GM23338 (cell line): ENCODE measurements around the gene PCP4L1. TPM values are rescaled to one million over a fixed set of nuclear protein-coding genes. Genes with fewer than 3 reads are reported as not detected.

Experiments used
- ATAC-seq: fragments of 200-7000 bp; cut with Tn5 transposase; 3 replicates; pipeline ENCODE4 v1.9.1; 2020
- DNase-seq: peaks from one replicate; pipeline ENCODE4 v3.0.0-alpha.2; 2015; ENCODE audit warnings: low spot score
- H2AFZ ChIP-seq: fragments of 200-600 bp; sonication (generic); 2 replicates; pipeline ENCODE4 v1.8.0; 2016; ENCODE audit warnings: antibody characterized with exemption, mild to moderate bottlenecking, moderate library complexity
- H3F3A ChIP-seq: fragments of 200-600 bp; sonication (generic); replicated peaks from 2 replicates; pipeline ENCODE4 v1.8.0; 2017; ENCODE audit warnings: antibody characterized with exemption, mixed run types, low read depth
- H3K27ac ChIP-seq: fragments of 200-600 bp; sonication (generic); 2 replicates; pipeline ENCODE4 v1.6.1; 2016; ENCODE audit warnings: low read depth
- H3K27me3 ChIP-seq: fragments of 200-600 bp; sonication (generic); 2 replicates; pipeline ENCODE4 v1.8.0; 2016; ENCODE audit warnings: mild to moderate bottlenecking, mixed run types, moderate library complexity; ENCODE audit not compliant: insufficient read depth
- H3K36me3 ChIP-seq: fragments of 200-600 bp; sonication (generic); 2 replicates; pipeline ENCODE4 v1.8.0; 2016; ENCODE audit warnings: mild to moderate bottlenecking; ENCODE audit not compliant: insufficient read depth
- H3K4me1 ChIP-seq: fragments of 200-600 bp; sonication (generic); 2 replicates; pipeline ENCODE4 v1.8.0; 2016; ENCODE audit warnings: mild to moderate bottlenecking, moderate library complexity; ENCODE audit not compliant: insufficient read depth
- H3K4me2 ChIP-seq: fragments of 200-600 bp; sonication (generic); 2 replicates; pipeline ENCODE4 v1.7.1; 2017; ENCODE audit warnings: mixed run types
- H3K4me3 ChIP-seq: fragments of 200-600 bp; sonication (generic); 2 replicates; pipeline ENCODE4 v1.6.1; 2016; ENCODE audit warnings: mixed run types
- H3K79me2 ChIP-seq: fragments of 200-600 bp; sonication (generic); replicated peaks from 2 replicates; pipeline ENCODE4 v1.8.0; 2017; ENCODE audit warnings: mild to moderate bottlenecking; ENCODE audit not compliant: insufficient read depth
- H3K9me2 ChIP-seq: fragments of 200-600 bp; sonication (generic); 2 replicates; pipeline ENCODE4 v1.8.0; 2017; ENCODE audit not compliant: insufficient read depth
- H4K20me1 ChIP-seq: fragments of 200-600 bp; sonication (generic); replicated peaks from 2 replicates; pipeline ENCODE4 v1.8.0; 2017; ENCODE audit warnings: mild to moderate bottlenecking; ENCODE audit not compliant: insufficient read depth
- H3K27ac Mint-ChIP-seq: 2 replicates; pipeline ENCODE4 v1.8.0; 2020; ENCODE audit warnings: inconsistent platforms, mild to moderate bottlenecking, moderate library complexity, mixed read lengths
- H3K27me3 Mint-ChIP-seq: 3 replicates; pipeline ENCODE4 v1.8.0; 2022; ENCODE audit warnings: low read depth, mild to moderate bottlenecking, moderate library complexity, mixed read lengths, inconsistent platforms; ENCODE audit not compliant: insufficient read depth, poor library complexity
- H3K36me3 Mint-ChIP-seq: 3 replicates; pipeline ENCODE4 v1.8.0; 2021; ENCODE audit warnings: low read depth, mild to moderate bottlenecking, inconsistent platforms, moderate library complexity, mixed read lengths
- H3K4me1 Mint-ChIP-seq: 3 replicates; pipeline ENCODE4 v1.8.0; 2020; ENCODE audit warnings: mild to moderate bottlenecking, inconsistent platforms, mixed read lengths
- H3K4me3 Mint-ChIP-seq: 3 replicates; pipeline ENCODE4 v1.8.0; 2021; ENCODE audit warnings: moderate library complexity, mild to moderate bottlenecking, inconsistent platforms, mixed read lengths
- H3K9me3 Mint-ChIP-seq: 3 replicates; pipeline ENCODE4 v1.8.0; 2020; ENCODE audit warnings: moderate library complexity, mild to moderate bottlenecking, inconsistent platforms, mixed read lengths
- CREB1 ChIP-seq: fragments of 250-450 bp; sonication (Bioruptor Pico); IDR thresholded peaks from 2 replicates; pipeline ENCODE4 v1.5.0; 2020; ENCODE audit warnings: low read depth, mild to moderate bottlenecking, moderate library complexity
- EZH2phosphoT487 ChIP-seq: fragments of 200-600 bp; sonication (generic); IDR thresholded peaks from one replicate; pipeline ENCODE4 v1.8.1; 2018; ENCODE audit warnings: antibody characterized with exemption; ENCODE audit not compliant: unreplicated experiment
- JUNB ChIP-seq: IDR thresholded peaks from one replicate; pipeline ENCODE4 v1.6.1; 2016; ENCODE audit warnings: antibody characterized with exemption; ENCODE audit not compliant: unreplicated experiment
- NANOG ChIP-seq: IDR thresholded peaks from 2 replicates; pipeline ENCODE4 v1.6.1; 2016; ENCODE audit warnings: antibody characterized with exemption, borderline replicate concordance
- POLR2AphosphoS5 ChIP-seq: IDR thresholded peaks from 2 replicates; pipeline ENCODE4 v1.6.1; 2016; ENCODE audit warnings: antibody characterized with exemption, low read depth
- REST ChIP-seq: IDR thresholded peaks from one replicate; pipeline ENCODE4 v1.6.1; 2018; ENCODE audit warnings: antibody characterized with exemption; ENCODE audit not compliant: unreplicated experiment
- STAT1 ChIP-seq: IDR thresholded peaks from one replicate; pipeline ENCODE4 v1.6.1; 2016; ENCODE audit warnings: antibody characterized with exemption; ENCODE audit not compliant: unreplicated experiment
- ZNF114 ChIP-seq: fragments of 250-450 bp; sonication (Bioruptor Pico); IDR thresholded peaks from 2 replicates; pipeline ENCODE4 v1.5.0; 2020; ENCODE audit warnings: mild to moderate bottlenecking, moderate library complexity
- ZNF331 ChIP-seq: fragments of 250-450 bp; sonication (Bioruptor Pico); IDR thresholded peaks from 2 replicates; pipeline ENCODE4 v1.5.0; 2020; ENCODE audit warnings: low read depth, mild to moderate bottlenecking, moderate library complexity
- ZNF462 ChIP-seq: fragments of 250-450 bp; sonication (Bioruptor Pico); IDR thresholded peaks from 2 replicates; pipeline ENCODE4 v1.5.0; 2020; ENCODE audit warnings: mild to moderate bottlenecking, moderate library complexity
- polyA plus RNA-seq: library from polyadenylated mRNA; unstranded; fragments of >200 nt; fragmentation: Nextera tagmentation; extraction: Ambion mirVana; gene quantifications from 2 replicates; pipeline ENCODE4 v1.2.1, GENCODE V29; 2016
- total RNA-seq: library from RNA; depleted of rRNA; stranded (reverse); fragments of >200 nt; shearing (Covaris generic); gene quantifications from 2 replicates; pipeline ENCODE4 v1.2.3, GENCODE V29; 2014

PCP4L1 gene
- total and polyA plus RNA-seq, 2 experiments from 2014 or later, result 1.4 to 1.7 TPM

GRCh38 chr1:161222175-161223019 is 36.1 kb upstream of the PCP4L1 start:
- H3K9me2 ChIP-seq, result no peaks in the 10 kb centered on the region
- peaks cover 40% of the 10 kb centered on the region for H3K4me1 Mint-ChIP-seq
- DNase-seq (no peak), ATAC-seq (no peak)
- H4K20me1 ChIP-seq, result no peaks in the 10 kb centered on the region
- H3K36me3 Mint-ChIP-seq, result no peaks in the 10 kb centered on the region
- no peak overlapping the region for H3K4me2 ChIP-seq
- H3K27ac ChIP-seq, result no peak overlapping the region
- no peak overlapping the region for H3K27ac Mint-ChIP-seq
- no peak overlapping the region for H2AFZ ChIP-seq
- no peaks in the 10 kb centered on the region for H3K36me3 ChIP-seq
- H3K4me3 ChIP-seq, result no peak overlapping the region
- no peak overlapping the region for H3K4me3 Mint-ChIP-seq
- H3K79me2 ChIP-seq, result no peaks in the 10 kb centered on the region
- H3K27me3 Mint-ChIP-seq, result peaks cover 10% of the 10 kb centered on the region
- no peaks in the 10 kb centered on the region for H3K27me3 ChIP-seq
- H3F3A ChIP-seq, result no peaks in the 10 kb centered on the region
- H3K4me1 ChIP-seq, result peaks cover 25% of the 10 kb centered on the region
- H3K9me3 Mint-ChIP-seq, result no peaks in the 10 kb centered on the region
- TF ChIP-seq ZNF331 (CRISPR knock-in tag) (no peak), STAT1 (no peak)

GRCh38 chr1:161223805-161224694 is 34.5 kb upstream of the PCP4L1 start:
- peaks cover 6% of the 10 kb centered on the region for H3K27me3 Mint-ChIP-seq
- no peak overlapping the region; the same call in 2 of the 3 replicates for H3K4me3 Mint-ChIP-seq
- peaks cover 30% of the 10 kb centered on the region for H3K4me1 Mint-ChIP-seq
- TF ChIP-seq JUNB (no peak), ZNF462 (CRISPR knock-in tag) (no peak), REST (no peak), ZNF114 (CRISPR knock-in tag) (no peak), NANOG (no peak), POLR2AphosphoS5 (no peak), EZH2phosphoT487 (no peak), CREB1 (CRISPR knock-in tag) (no peak)

More at GRCh38 chr1:161223805-161224694, 34.5 kb upstream of the PCP4L1 start:
- H3K9me3 Mint-ChIP-seq, result no peaks in the 10 kb centered on the region
- Histone ChIP-seq H3K4me1 (peaks cover 13% of the 10 kb centered on the region), H3K4me3 (no peak overlapping the region), H3F3A (no peaks in the 10 kb centered on the region), H3K4me2 (no peak overlapping the region), H4K20me1 (no peaks in the 10 kb centered on the region), H2AFZ (peak overlapping the region; percentile 57; the same call in 1 of the 2 replicates), H3K79me2 (no peaks in the 10 kb centered on the region), H3K36me3 (peaks cover 6% of the 10 kb centered on the region), H3K9me2 (no peaks in the 10 kb centered on the region), H3K27me3 (no peaks in the 10 kb centered on the region), H3K27ac (no peak overlapping the region)
- H3K36me3 Mint-ChIP-seq, result peaks cover 14% of the 10 kb centered on the region
- H3K27ac Mint-ChIP-seq, result no peak overlapping the region
- no peak for ATAC-seq
- peak; percentile 23 for DNase-seq
